CD14-positive monocyte (primary cell): Measurements from ENCODE around the gene TMEM132D. TPM values are rescaled to one million over a fixed set of nuclear protein-coding genes. Genes with fewer than 3 reads are reported as not detected.

ENCODE experiments used
- DNase-seq, 3 donors: peaks; one replicate each; pipeline ENCODE4 v3.0.0-alpha.2; 2011 to 2022
- H2AFZ ChIP-seq: 2 replicates; pipeline ENCODE4 v1.6.0; 2012; ENCODE audit warnings: mild to moderate bottlenecking, low read depth, low read length, inconsistent platforms; ENCODE audit not compliant: insufficient read depth, poor library complexity, severe bottlenecking
- H3K27ac ChIP-seq, 2 donors: 1 replicate in 1 of 2; 2 replicates in 1 of 2; pipeline ENCODE4 v1.5.1; 2012 to 2013; ENCODE audit warnings: low read length in 2 of 2, control low read depth in 1 of 2, inconsistent platforms in 1 of 2, low read depth in 1 of 2, mild to moderate bottlenecking in 1 of 2
- H3K27me3 ChIP-seq, 2 donors: one replicate each; pipeline versions ENCODE4 v1.6.0 to v1.6.1; 2011 to 2013; ENCODE audit warnings: low read length in 2 of 2; ENCODE audit not compliant: control insufficient read depth in 2 of 2, insufficient read depth in 2 of 2
- H3K36me3 ChIP-seq, 2 donors: replicated peaks in 1 of 2; 1 replicate in 1 of 2; 2 replicates in 1 of 2; pipeline versions ENCODE4 v1.5.1 to v1.6.1; 2012 to 2013; ENCODE audit warnings: low read length in 2 of 2, control low read depth in 1 of 2, inconsistent platforms in 1 of 2, mild to moderate bottlenecking in 1 of 2; ENCODE audit not compliant: insufficient read depth in 2 of 2, control insufficient read depth in 1 of 2
- H3K4me1 ChIP-seq, 2 donors: 1 replicate in 1 of 2; 2 replicates in 1 of 2; pipeline versions ENCODE4 v1.5.1 to v1.6.1; 2012 to 2013; ENCODE audit warnings: low read length in 2 of 2, control low read depth in 1 of 2, inconsistent platforms in 1 of 2, mild to moderate bottlenecking in 1 of 2, moderate library complexity in 1 of 2; ENCODE audit not compliant: insufficient read depth in 2 of 2, control insufficient read depth in 1 of 2
- H3K4me2 ChIP-seq: replicated peaks from 2 replicates; pipeline ENCODE3; 2012; ENCODE audit warnings: low read length, moderate library complexity, mild to moderate bottlenecking; ENCODE audit not compliant: poor library complexity, severe bottlenecking; ENCODE audit errors: extremely low read depth
- H3K4me3 ChIP-seq, 3 experiments: fragments of 200-600 bp in 1 of 3; sonication (generic) in 1 of 3; replicated peaks in 1 of 3; 1 replicate in 2 of 3; 2 replicates in 1 of 3; pipeline ENCODE4 v1.5.1; 2011 to 2013; ENCODE audit warnings: low read length in 3 of 3, mild to moderate bottlenecking in 3 of 3, control low read depth in 2 of 3, low read depth in 2 of 3, inconsistent platforms in 1 of 3, moderate library complexity in 1 of 3
- H3K79me2 ChIP-seq: 2 replicates; pipeline ENCODE4 v1.6.0; 2012; ENCODE audit warnings: mild to moderate bottlenecking, control low read depth, inconsistent platforms, low read length, moderate library complexity; ENCODE audit not compliant: insufficient read depth
- H3K9ac ChIP-seq: 2 replicates; pipeline ENCODE4 v1.6.0; 2017; ENCODE audit warnings: low read length, mild to moderate bottlenecking; ENCODE audit not compliant: insufficient read depth, poor library complexity, severe bottlenecking
- H3K9me3 ChIP-seq, 2 donors: replicated peaks in 1 of 2; 1 replicate in 1 of 2; 2 replicates in 1 of 2; pipeline versions ENCODE4 v1.5.1 to v1.6.1; 2012 to 2013; ENCODE audit warnings: low read length in 2 of 2, control low read depth in 1 of 2; ENCODE audit not compliant: control insufficient read depth in 1 of 2, insufficient read depth in 1 of 2
- H4K20me1 ChIP-seq: 2 replicates; pipeline ENCODE4 v1.6.0; 2012; ENCODE audit warnings: mild to moderate bottlenecking, low read length, control low read depth, moderate library complexity; ENCODE audit not compliant: insufficient read depth
- H3K27ac Mint-ChIP-seq, 7 donors: one replicate each; pipeline ENCODE4 v1.8.0; 2020; ENCODE audit warnings: mild to moderate bottlenecking in 7 of 7, mixed read lengths in 7 of 7, moderate library complexity in 6 of 7, inconsistent platforms in 2 of 7
- H3K27me3 Mint-ChIP-seq, 3 donors: one replicate each; pipeline ENCODE4 v1.8.0; 2021 to 2022; ENCODE audit warnings: low read depth in 3 of 3, mild to moderate bottlenecking in 3 of 3, mixed read lengths in 3 of 3, moderate library complexity in 3 of 3, inconsistent platforms in 1 of 3
- H3K36me3 Mint-ChIP-seq, 2 donors: one replicate each; pipeline ENCODE4 v1.8.0; 2020; ENCODE audit warnings: mixed read lengths in 2 of 2, inconsistent platforms in 1 of 2, mild to moderate bottlenecking in 1 of 2
- H3K4me1 Mint-ChIP-seq: one replicate; pipeline ENCODE4 v1.8.0; 2020; ENCODE audit warnings: mild to moderate bottlenecking, mixed read lengths
- H3K4me3 Mint-ChIP-seq, 2 donors: one replicate each; pipeline ENCODE4 v1.8.0; 2020; ENCODE audit warnings: mild to moderate bottlenecking in 2 of 2, mixed read lengths in 2 of 2, moderate library complexity in 1 of 2
- H3K9me3 Mint-ChIP-seq, 7 donors: one replicate each; pipeline ENCODE4 v1.8.0; 2020 to 2022; ENCODE audit warnings: mixed read lengths in 7 of 7, mild to moderate bottlenecking in 6 of 7, moderate library complexity in 6 of 7, inconsistent platforms in 2 of 7
- CTCF ChIP-seq: fragments of 200-600 bp; IDR thresholded peaks from one replicate; pipeline ENCODE4 v1.8.0; 2022; ENCODE audit warnings: antibody characterized with exemption, mild to moderate bottlenecking
- WGBS: methylation state at CpG from one replicate; pipeline ENCODE4 v1.1.5; 2013; ENCODE audit warnings: missing lambda C conversion rate; ENCODE audit not compliant: insufficient coverage; 5-methylcytosine and 5-hydroxymethylcytosine counted together
- intact Hi-C, 2 donors: fragments of 100-400 bp; cut with micrococcal nuclease; formaldehyde crosslinking; loops; one replicate each; pipeline versions ENCODE4 v1.15.0 to v1.15.1; 2023
- polyA plus RNA-seq, 3 donors: library from polyadenylated mRNA; depleted of rRNA in 1 of 3; unstranded in 2 of 3; stranded (reverse) in 1 of 3; fragments of 300-500 nt in 2 of 3; fragments of >200 nt in 1 of 3; fragmentation: Illumina TruSeq in 2 of 3; gene quantifications; 1 replicate in 2 of 3; 2 replicates in 1 of 3; pipeline ENCODE4 v1.2.3, GENCODE V29; 2012 to 2021

The TMEM132D gene
- polyA plus RNA-seq, 3 donors, result 0.04 TPM; not detected in 2

GRCh38 chr12:129909051-129910020 is 5.5 kb upstream of the TMEM132D start:
- no peaks in the 10 kb centered on the region for H3K36me3 Mint-ChIP-seq
- WGBS, result 90% methylated on average over 20 of the region's 22 CpGs
- H3K4me1 Mint-ChIP-seq, result no peaks in the 10 kb centered on the region
- Histone ChIP-seq H3K9ac (no peak overlapping the region), H3K79me2 (no peaks in the 10 kb centered on the region), H3K9me3 (no peaks in the 10 kb centered on the region), H3K4me2 (no peak overlapping the region), H3K4me1 (no peaks in the 10 kb centered on the region), H3K27me3 (peaks cover 3 to 5% of the 10 kb centered on the region in 2 donors), H3K36me3 (no peaks in the 10 kb centered on the region), H4K20me1 (no peaks in the 10 kb centered on the region), H2AFZ (no peak overlapping the region), H3K27ac (no peak overlapping the region), H3K4me3 (no peak overlapping the region)
- H3K27ac Mint-ChIP-seq, result no peak overlapping the region
- H3K27me3 Mint-ChIP-seq, result peaks cover 11 to 25% (median 17%) of the 10 kb centered on the region in 3 donors
- no peak overlapping the region for H3K4me3 Mint-ChIP-seq
- no peaks in the 10 kb centered on the region for H3K9me3 Mint-ChIP-seq
- intact Hi-C loops, result loop anchor here (5.0 to 10.0 kb wide), 3 partner anchors 1265 to 1652 kb away; no protein-coding TSS in a partner anchor
- TF ChIP-seq CTCF, result no peak
- DNase-seq, result no peak

- Mint-ChIP-seq H3K27me3 (peaks cover 28 to 50% (median 42%) of the 10 kb centered on the region in 3 donors), H3K4me3 (peak overlapping the region in 1 of 2 donors; percentile 72), H3K9me3 (no peaks in the 10 kb centered on the region), H3K36me3 (no peaks in the 10 kb centered on the region), H3K4me1 (no peaks in the 10 kb centered on the region), H3K27ac (no peak overlapping the region)
- Histone ChIP-seq H4K20me1 (no peaks in the 10 kb centered on the region), H3K4me1 (no peaks in the 10 kb centered on the region), H3K4me2 (no peak overlapping the region), H3K27me3 (peaks cover 21 to 25% of the 10 kb centered on the region in 2 donors), H3K36me3 (no peaks in the 10 kb centered on the region), H2AFZ (no peak overlapping the region), H3K27ac (no peak overlapping the region), H3K4me3 (no peak overlapping the region), H3K9ac (no peak overlapping the region), H3K79me2 (no peaks in the 10 kb centered on the region), H3K9me3 (no peaks in the 10 kb centered on the region)
- intact Hi-C loops, result no loop called here
- no peak for TF ChIP-seq CTCF
- WGBS, result 2% methylated on average over 92 of the region's 93 CpGs
- DNase-seq, result no peak
Observed at GRCh38 chr12:129903092-129903945, 506 bp downstream of the TMEM132D start.
